Prostate gland (tissue), 2 donors: Measurements from ENCODE around the gene IFIT3.

Source experiments
- CTCF ChIP-seq, 4 experiments: fragments of 200-600 bp in 2 of 4; fragments of 450-650 bp in 2 of 4; sonication (generic) in 2 of 4; IDR thresholded peaks; 1 replicate in 3 of 4; 2 replicates in 1 of 4; pipeline ENCODE4 v1.5.1; 2016 to 2019; ENCODE audit warnings: antibody characterized with exemption in 4 of 4, mild to moderate bottlenecking in 2 of 4, moderate library complexity in 2 of 4
- POLR2A ChIP-seq: fragments of 450-650 bp; IDR thresholded peaks from one replicate; pipeline ENCODE4 v1.6.1; 2016; ENCODE audit warnings: antibody characterized with exemption, mild to moderate bottlenecking

- TF ChIP-seq CTCF (IDR thresholded peaks at IDR 0.05) (no peak), POLR2A (no peak)
Measured at GRCh38 chr10:89327803-89328441, at the start of gene IFIT3.
